ENCODE results near the gene CHD2.

CHD2 gene

DNA sequence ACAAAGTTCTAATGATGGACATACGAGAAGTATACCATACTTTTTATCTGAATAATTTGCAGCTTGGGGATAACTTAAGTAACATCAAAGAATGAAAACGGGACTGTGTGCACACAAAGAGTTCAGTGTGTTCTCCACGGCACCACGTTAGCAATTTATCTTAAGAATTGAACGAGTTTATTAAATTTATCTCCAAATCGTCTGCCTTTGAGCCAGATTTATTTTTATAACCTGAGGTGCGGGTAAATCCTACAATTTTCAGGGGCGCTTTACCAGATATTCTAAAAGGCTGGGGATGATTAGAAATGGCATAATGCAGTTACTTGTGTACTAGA lies 3.5 kb downstream of the CHD2 start:
- FAIRE-seq (no peak), DNase-seq (ENCODE audit: insufficient read length, low spot score) (no peak)
- TF ChIP-seq TAF1 (IDR thresholded peaks at IDR 0.05; ENCODE audit: low read depth, low read length) = no peak

DNA sequence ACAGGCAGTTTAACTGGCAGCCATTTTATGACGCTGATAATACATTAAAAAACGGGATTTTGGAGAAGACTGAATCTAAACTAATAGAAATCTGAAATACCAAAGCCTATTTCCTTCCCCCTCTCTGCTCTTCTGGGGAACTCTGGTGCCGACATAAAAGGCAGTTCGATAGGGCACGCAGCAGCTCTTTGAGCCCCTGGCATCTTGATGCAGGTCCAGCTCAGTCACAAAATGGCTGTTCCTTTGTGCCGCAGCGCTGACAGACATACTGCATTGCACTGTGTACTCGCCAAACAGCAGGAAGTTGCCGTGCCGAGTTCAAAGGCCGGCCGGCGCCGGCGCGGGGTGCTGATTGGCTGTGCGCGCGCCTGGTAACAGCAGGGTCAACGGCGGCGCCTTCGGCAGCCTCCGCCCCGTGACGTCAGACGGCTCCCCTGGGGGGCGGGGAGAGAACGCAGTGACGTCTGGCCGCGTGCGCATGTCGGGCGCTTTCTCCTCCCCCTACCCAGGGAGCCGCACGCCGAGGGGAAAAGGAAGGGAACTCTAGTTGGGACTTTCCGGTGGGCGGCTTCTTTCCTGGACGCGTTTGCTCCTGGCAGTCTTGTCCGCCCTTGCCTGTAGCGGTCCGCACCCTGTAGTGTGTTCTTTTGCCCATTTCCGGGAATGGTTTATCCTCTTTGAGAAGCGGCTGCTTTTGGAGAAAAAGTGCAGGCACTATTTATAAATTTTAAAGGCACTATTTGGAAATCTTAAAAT lies 4.0 kb downstream of the CHD2 start:
- peak; percentile 99 for TF ChIP-seq POLR2A (IDR thresholded peaks at IDR 0.05; ENCODE audit: low read depth, low read length)
- peak; percentile 93 for TF ChIP-seq TAF1 (IDR thresholded peaks at IDR 0.05; ENCODE audit: low read depth, low read length)
- peak; percentile 98 for TF ChIP-seq POLR2AphosphoS5 (IDR thresholded peaks at IDR 0.05; ENCODE audit: low read depth, low read length)
- peak; percentile 11; the same call in 1 of the 2 replicates for TF ChIP-seq SPI1 (IDR thresholded peaks at IDR 0.05; ENCODE audit: low read depth, low read length)
- peak; percentile 1 for TF ChIP-seq PAX5 (IDR thresholded peaks at IDR 0.05; ENCODE audit: insufficient read depth, low read length, severe bottlenecking)
- peak; percentile 77 for TF ChIP-seq POU2F2 (IDR thresholded peaks at IDR 0.05; ENCODE audit: low read depth, low read length)
- FAIRE-seq = peak; percentile 97
- DNase-seq (ENCODE audit: insufficient read length, low spot score) = peak; percentile 53

DNA sequence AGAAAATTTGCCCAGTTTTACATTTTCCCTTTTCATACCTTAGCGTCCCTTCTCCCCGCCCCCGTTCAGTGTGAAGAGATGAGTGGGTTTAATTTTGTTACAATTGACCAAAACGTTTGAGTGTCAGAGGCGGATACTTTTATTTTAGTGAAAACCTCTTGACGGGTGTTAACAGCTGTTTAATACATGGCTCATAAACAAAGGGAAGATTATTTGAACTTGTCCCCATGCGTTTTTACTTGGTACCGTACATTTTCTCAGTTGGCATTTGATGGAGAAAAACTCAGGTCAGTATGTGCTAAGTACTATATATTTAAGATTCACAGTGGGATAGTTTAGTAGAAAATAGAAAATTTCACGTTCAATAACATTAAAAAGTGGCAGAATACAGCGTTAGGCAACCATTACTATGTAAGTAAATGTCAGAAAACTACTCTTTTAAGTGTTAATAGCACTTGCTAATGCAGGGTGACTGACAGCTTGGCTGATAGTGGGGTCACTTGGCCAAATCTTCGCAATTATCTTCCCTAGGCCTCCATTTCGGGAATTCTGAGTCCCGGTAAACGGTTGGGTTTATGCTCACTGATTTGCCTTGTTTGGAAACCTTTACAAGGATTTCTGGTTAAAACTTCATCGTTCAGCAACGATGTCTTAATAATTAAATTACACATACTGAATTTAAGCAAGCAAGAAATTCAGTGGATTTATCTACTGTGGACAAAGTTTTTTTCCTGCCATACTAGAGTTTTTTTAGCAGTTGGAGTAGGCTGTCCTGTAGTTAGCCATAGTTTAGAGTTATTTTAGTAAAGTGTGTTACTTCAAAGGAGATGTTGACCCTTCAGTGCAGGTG lies 4.8 kb downstream of the CHD2 start:
- TF ChIP-seq POLR2A (IDR thresholded peaks at IDR 0.05; ENCODE audit: low read depth, low read length) = peak; percentile 39; the same call in 1 of the 2 replicates
- TF ChIP-seq POLR2AphosphoS5 (IDR thresholded peaks at IDR 0.05; ENCODE audit: low read depth, low read length) = no peak
- FAIRE-seq (peak; percentile 16), DNase-seq (ENCODE audit: insufficient read length, low spot score) (no peak)

DNA sequence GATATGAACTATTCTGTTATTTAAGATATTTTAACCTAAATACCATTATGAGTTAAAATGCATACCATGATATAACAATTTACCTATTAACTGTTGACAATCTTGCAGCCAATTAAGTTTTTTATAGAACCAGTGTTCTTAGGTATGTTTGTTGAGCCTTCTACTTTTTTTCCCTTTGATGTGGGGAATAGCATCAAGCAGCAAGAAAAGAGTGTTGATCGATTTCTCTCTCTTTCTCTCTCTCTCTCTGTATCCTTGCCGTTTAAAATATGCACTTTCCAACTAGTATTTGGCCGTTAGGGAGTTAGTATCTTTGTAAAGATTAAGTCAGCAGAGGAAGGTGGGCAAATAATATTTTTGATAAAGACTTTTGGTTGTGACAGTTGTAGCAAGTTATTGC lies 5.9 kb downstream of the CHD2 start:
- FAIRE-seq (no peak), DNase-seq (ENCODE audit: insufficient read length, low spot score) (no peak)
- TF ChIP-seq POU2F2 (IDR thresholded peaks at IDR 0.05; ENCODE audit: low read depth, low read length) = no peak
- TF ChIP-seq TAF1 (IDR thresholded peaks at IDR 0.05; ENCODE audit: low read depth, low read length) = no peak
- no peak for TF ChIP-seq SPI1 (IDR thresholded peaks at IDR 0.05; ENCODE audit: low read depth, low read length)
- no peak for TF ChIP-seq PAX5 (IDR thresholded peaks at IDR 0.05; ENCODE audit: insufficient read depth, low read length, severe bottlenecking)
- no peak for TF ChIP-seq POLR2A (IDR thresholded peaks at IDR 0.05; ENCODE audit: low read depth, low read length)
- no peak for TF ChIP-seq POLR2AphosphoS5 (IDR thresholded peaks at IDR 0.05; ENCODE audit: low read depth, low read length)

DNA sequence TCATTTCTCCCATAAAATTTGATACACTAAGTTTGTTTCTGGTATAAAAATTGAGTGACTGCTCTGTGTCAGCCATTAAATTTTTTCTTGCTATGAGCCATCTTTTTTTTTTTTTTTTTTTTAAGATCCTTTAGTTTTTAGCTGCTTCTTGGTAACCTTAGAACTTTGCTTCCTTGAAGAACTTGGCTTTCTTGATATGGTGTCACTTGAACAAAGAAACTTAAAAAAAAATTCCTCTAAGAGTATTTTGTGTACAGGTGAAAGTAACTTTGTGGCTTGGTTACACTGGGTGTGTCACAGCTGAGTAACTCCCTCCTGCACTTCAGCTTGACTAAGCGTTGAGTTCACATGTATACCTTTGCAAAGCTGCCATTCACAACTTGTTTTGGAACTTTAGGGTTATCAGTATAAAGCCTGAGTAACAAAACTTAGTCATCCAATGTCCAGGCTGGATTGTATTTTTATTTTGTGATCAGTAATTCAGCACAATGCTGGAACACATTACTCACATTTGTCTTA lies 6.5 kb downstream of the CHD2 start:
- peak; percentile 82 for FAIRE-seq
- DNase-seq (ENCODE audit: insufficient read length, low spot score) = no peak
- TF ChIP-seq PAX5 (IDR thresholded peaks at IDR 0.05; ENCODE audit: insufficient read depth, low read length, severe bottlenecking) (peak; percentile 79), POLR2A (IDR thresholded peaks at IDR 0.05; ENCODE audit: low read depth, low read length) (no peak), POLR2AphosphoS5 (IDR thresholded peaks at IDR 0.05; ENCODE audit: low read depth, low read length) (no peak)

DNA sequence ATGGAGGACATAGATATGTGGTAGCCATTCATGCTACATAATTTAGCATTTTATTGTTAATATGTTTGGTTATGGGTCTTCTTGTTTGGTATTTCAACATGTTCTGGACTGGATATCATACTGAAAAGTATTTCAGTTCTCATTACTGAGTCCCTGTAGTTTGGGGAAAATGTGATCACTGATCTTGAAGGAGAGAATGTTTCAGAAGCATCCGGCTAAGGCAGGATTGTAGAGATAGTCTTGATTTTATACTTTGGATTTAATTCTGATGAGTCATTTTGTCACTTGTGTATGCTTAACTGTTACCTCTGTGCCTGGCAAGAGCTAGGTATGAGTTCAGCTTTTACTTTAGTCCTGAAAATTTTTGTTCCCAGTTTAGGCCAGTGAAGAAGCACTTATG lies 7.1 kb downstream of the CHD2 start:
- FAIRE-seq (no peak), DNase-seq (ENCODE audit: insufficient read length, low spot score) (no peak)
- TF ChIP-seq POLR2AphosphoS5 (IDR thresholded peaks at IDR 0.05; ENCODE audit: low read depth, low read length) (no peak), POU2F2 (IDR thresholded peaks at IDR 0.05; ENCODE audit: low read depth, low read length) (no peak), POLR2A (IDR thresholded peaks at IDR 0.05; ENCODE audit: low read depth, low read length) (no peak), PAX5 (IDR thresholded peaks at IDR 0.05; ENCODE audit: insufficient read depth, low read length, severe bottlenecking) (no peak), SPI1 (IDR thresholded peaks at IDR 0.05; ENCODE audit: low read depth, low read length) (no peak), TAF1 (IDR thresholded peaks at IDR 0.05; ENCODE audit: low read depth, low read length) (no peak)

DNA sequence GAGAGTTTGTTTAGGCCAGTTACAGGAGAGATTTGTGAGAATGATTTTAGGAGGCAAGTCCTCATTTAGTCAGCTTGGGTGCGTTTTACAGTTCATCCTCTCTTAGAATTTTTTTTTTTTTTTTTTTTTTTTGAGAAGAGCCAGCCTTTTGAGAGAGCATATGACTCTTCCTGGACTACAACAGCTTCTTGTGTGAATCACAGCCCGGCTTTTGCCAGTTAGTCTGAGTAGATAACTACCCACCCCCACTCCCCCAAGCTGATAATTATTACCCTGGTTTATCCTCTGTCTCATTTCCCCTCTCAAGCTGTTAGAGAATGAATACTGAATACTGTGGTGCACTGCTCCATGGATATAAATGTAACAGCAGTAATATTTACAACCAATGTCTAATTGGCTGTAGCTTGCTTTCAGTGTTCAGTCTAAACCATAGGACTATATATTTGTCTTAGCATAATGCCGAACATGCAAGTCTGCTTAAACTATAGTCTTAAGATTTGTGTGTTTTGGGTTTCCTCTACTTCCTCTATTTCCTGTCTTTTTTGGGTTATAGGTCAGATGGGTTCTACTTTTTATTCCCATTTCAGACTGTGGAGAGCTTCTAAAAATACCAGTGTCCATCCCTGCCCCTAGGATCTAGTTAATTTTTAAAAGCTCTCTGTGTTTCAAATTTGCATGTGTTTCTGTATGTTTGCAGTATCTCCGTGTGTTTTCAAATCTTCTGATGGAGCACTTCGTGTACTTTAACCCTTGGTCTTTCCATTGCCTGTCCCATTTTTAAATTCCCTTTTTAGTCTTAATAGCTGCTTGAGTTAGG lies 8.0 kb downstream of the CHD2 start:
- DNase-seq (ENCODE audit: insufficient read length, low spot score) = no peak
- no peak for FAIRE-seq
- TF ChIP-seq SPI1 (IDR thresholded peaks at IDR 0.05; ENCODE audit: low read depth, low read length) = no peak
- no peak for TF ChIP-seq PAX5 (IDR thresholded peaks at IDR 0.05; ENCODE audit: insufficient read depth, low read length, severe bottlenecking)
- no peak for TF ChIP-seq TAF1 (IDR thresholded peaks at IDR 0.05; ENCODE audit: low read depth, low read length)
- TF ChIP-seq POLR2AphosphoS5 (IDR thresholded peaks at IDR 0.05; ENCODE audit: low read depth, low read length) = no peak
- TF ChIP-seq POU2F2 (IDR thresholded peaks at IDR 0.05; ENCODE audit: low read depth, low read length) = no peak
- no peak; the same call in 1 of the 2 replicates for TF ChIP-seq POLR2A (IDR thresholded peaks at IDR 0.05; ENCODE audit: low read depth, low read length)

DNA sequence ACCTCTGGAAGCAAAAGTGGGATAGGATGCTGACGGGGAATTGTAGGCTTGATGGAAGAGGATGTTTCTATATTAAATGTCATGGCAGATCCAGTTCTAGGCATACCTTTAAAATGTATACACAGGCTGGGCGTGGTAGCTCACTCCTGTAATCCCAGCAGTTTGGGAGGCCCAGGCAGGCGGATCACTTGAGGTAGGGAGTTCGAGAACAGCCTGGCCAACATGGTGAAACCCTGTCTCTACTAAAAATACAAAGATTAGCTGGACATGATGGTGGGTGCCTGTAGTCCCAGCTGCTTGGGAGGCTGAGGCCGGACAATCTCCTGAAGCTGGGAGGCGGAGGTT lies 8.6 kb downstream of the CHD2 start:
- FAIRE-seq (no peak), DNase-seq (ENCODE audit: insufficient read length, low spot score) (no peak)
- no peak for TF ChIP-seq TAF1 (IDR thresholded peaks at IDR 0.05; ENCODE audit: low read depth, low read length)
- TF ChIP-seq POU2F2 (IDR thresholded peaks at IDR 0.05; ENCODE audit: low read depth, low read length) = no peak
- no peak for TF ChIP-seq POLR2A (IDR thresholded peaks at IDR 0.05; ENCODE audit: low read depth, low read length)
- TF ChIP-seq PAX5 (IDR thresholded peaks at IDR 0.05; ENCODE audit: insufficient read depth, low read length, severe bottlenecking) = no peak
- no peak for TF ChIP-seq POLR2AphosphoS5 (IDR thresholded peaks at IDR 0.05; ENCODE audit: low read depth, low read length)
- no peak for TF ChIP-seq SPI1 (IDR thresholded peaks at IDR 0.05; ENCODE audit: low read depth, low read length)

DNA sequence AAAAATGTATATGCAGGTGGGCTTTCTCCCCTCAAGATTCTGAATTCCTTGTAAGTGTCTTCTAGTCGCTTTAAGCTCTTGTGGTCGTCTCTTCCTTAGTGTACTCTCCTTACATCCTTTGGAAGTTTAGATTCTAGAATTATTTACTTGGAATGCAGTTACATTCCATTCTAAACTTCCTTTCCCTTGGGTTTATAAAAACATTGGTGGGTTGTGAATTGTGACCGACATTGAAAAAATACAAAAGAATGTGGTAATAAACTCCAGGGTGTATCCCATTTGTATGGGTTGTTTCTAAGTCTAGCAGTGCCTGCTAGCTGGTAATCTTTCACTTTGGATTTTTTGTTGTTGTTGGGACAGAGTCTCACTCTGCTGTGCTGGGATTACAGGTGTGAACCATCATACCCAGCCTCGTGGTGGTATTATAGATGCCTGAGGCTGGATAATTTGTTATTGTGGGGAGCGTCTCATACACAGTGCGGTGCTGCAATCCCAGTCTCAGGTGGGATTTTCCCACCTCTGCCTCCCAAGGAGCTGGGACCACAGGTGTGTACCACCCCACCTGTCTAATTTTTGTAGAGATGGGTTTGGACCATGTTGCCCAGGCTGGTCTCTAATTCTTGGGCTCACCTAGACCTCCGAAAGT lies 9.1 kb downstream of the CHD2 start:
- no peak for DNase-seq (ENCODE audit: insufficient read length, low spot score)
- no peak for TF ChIP-seq PAX5 (IDR thresholded peaks at IDR 0.05; ENCODE audit: insufficient read depth, low read length, severe bottlenecking)
- 0 out of 2 replicates have a peak, but pooled peaks have one; percentile 21 for TF ChIP-seq POLR2AphosphoS5 (IDR thresholded peaks at IDR 0.05; ENCODE audit: low read depth, low read length)
- no peak for TF ChIP-seq POU2F2 (IDR thresholded peaks at IDR 0.05; ENCODE audit: low read depth, low read length)
- no peak for TF ChIP-seq TAF1 (IDR thresholded peaks at IDR 0.05; ENCODE audit: low read depth, low read length)
- TF ChIP-seq SPI1 (IDR thresholded peaks at IDR 0.05; ENCODE audit: low read depth, low read length) = no peak
- peak; percentile 15; the same call in 1 of the 2 replicates for TF ChIP-seq POLR2A (IDR thresholded peaks at IDR 0.05; ENCODE audit: low read depth, low read length)
- no peak for FAIRE-seq
